Measurements from ENCODE around the gene PGAP6. TPM values are rescaled to one million over a fixed set of nuclear protein-coding genes. Genes with fewer than 3 reads are reported as not detected.
A peak's percentile ranks its signal among the peaks of the same experiment; 100 is the strongest.

The PGAP6 gene
- total and polyA plus RNA-seq, 9 of the 15 experiments (the other 6 are each of a cell fraction or from before 2014, with no cell fraction given): 0.45 to 50.2 (median 39.3) TPM

DNA sequence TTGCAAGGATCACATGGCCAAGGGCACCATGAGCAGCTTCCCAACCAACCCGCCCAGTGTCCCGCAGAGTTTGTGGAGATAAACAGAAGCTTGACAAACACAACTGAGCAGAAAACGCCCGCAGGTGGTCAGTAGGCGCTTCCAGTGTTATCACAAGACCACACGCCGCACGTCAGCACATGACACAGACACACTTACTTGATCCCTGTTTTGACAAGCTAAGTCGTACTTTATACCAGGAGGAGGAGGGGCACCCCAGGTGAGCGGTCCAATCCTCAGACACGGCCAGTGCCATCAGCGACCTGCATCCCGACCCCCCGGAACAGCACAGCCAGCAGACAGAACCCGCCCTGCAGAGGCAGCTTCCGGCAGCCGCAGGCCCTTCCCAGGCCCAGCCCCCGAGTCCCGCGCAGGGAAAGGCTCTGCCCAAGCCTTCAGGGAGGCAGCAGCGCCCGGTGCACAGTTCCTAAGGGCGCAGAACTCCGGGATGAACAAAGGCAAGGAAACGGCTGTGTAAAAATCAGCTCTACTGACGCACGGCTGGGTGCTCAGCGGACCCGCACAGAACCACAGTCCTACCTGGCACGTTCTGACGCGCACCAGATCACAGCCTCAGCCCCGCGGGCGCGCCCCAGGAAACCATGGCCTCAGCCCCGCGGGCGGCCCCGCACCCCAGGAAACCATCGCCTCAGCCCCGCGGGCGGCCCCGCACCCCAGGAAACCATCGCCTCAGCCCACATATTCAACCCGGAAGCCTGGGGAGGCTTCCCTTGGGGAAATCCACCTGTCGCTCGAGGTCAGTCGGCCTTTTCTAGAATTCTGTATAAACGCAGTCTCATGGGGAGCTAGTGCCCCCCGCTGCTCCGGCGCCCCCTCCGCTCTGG, 57.1 kb downstream of the PGAP6 start (continued):
- TF ChIP-seq PML (IDR thresholded peaks at IDR 0.05; ENCODE audit: low read length) (peak; percentile 80), ZNF766 (CRISPR knock-in tag; conservative IDR thresholded peaks at IDR 0.05) (peak; percentile 15; the same call in 1 of the 2 replicates), MYNN (IDR thresholded peaks at IDR 0.05) (peak; percentile 69), MYNN (CRISPR knock-in tag; IDR thresholded peaks at IDR 0.05) (no peak), ETV5 (CRISPR knock-in tag; IDR thresholded peaks at IDR 0.05; ENCODE audit: low read depth) (peak; percentile 65; the same call in 1 of the 2 replicates), CCNT2 (IDR thresholded peaks at IDR 0.05; ENCODE audit: borderline replicate concordance, extremely low read depth, insufficient read length, low read depth, low read length) (peak; percentile 72), ZNF212 (CRISPR knock-in tag; IDR thresholded peaks at IDR 0.05) (no peak), ZNF561 (CRISPR knock-in tag; conservative IDR thresholded peaks at IDR 0.05) (no peak), SMAD4 (CRISPR knock-in tag; conservative IDR thresholded peaks at IDR 0.05) (peak; percentile 87), FOXJ2 (tag; IDR thresholded peaks at IDR 0.05) (peak; percentile 75), SMARCC2 (IDR thresholded peaks at IDR 0.05; ENCODE audit: low read depth) (peak; percentile 32; the same call in 1 of the 2 replicates), ZNF583 (CRISPR knock-in tag; IDR thresholded peaks at IDR 0.05) (no peak), FOXA1 (IDR thresholded peaks at IDR 0.05; ENCODE audit: borderline replicate concordance) (no peak), DDX20 (tag; IDR thresholded peaks at IDR 0.05; ENCODE audit: low read depth) (no peak), ATF1 (CRISPR knock-in tag; IDR thresholded peaks at IDR 0.05) (no peak), ATF1 (tag; IDR thresholded peaks at IDR 0.05) (peak; percentile 92)
- TF ChIP-seq, protein P1, sequence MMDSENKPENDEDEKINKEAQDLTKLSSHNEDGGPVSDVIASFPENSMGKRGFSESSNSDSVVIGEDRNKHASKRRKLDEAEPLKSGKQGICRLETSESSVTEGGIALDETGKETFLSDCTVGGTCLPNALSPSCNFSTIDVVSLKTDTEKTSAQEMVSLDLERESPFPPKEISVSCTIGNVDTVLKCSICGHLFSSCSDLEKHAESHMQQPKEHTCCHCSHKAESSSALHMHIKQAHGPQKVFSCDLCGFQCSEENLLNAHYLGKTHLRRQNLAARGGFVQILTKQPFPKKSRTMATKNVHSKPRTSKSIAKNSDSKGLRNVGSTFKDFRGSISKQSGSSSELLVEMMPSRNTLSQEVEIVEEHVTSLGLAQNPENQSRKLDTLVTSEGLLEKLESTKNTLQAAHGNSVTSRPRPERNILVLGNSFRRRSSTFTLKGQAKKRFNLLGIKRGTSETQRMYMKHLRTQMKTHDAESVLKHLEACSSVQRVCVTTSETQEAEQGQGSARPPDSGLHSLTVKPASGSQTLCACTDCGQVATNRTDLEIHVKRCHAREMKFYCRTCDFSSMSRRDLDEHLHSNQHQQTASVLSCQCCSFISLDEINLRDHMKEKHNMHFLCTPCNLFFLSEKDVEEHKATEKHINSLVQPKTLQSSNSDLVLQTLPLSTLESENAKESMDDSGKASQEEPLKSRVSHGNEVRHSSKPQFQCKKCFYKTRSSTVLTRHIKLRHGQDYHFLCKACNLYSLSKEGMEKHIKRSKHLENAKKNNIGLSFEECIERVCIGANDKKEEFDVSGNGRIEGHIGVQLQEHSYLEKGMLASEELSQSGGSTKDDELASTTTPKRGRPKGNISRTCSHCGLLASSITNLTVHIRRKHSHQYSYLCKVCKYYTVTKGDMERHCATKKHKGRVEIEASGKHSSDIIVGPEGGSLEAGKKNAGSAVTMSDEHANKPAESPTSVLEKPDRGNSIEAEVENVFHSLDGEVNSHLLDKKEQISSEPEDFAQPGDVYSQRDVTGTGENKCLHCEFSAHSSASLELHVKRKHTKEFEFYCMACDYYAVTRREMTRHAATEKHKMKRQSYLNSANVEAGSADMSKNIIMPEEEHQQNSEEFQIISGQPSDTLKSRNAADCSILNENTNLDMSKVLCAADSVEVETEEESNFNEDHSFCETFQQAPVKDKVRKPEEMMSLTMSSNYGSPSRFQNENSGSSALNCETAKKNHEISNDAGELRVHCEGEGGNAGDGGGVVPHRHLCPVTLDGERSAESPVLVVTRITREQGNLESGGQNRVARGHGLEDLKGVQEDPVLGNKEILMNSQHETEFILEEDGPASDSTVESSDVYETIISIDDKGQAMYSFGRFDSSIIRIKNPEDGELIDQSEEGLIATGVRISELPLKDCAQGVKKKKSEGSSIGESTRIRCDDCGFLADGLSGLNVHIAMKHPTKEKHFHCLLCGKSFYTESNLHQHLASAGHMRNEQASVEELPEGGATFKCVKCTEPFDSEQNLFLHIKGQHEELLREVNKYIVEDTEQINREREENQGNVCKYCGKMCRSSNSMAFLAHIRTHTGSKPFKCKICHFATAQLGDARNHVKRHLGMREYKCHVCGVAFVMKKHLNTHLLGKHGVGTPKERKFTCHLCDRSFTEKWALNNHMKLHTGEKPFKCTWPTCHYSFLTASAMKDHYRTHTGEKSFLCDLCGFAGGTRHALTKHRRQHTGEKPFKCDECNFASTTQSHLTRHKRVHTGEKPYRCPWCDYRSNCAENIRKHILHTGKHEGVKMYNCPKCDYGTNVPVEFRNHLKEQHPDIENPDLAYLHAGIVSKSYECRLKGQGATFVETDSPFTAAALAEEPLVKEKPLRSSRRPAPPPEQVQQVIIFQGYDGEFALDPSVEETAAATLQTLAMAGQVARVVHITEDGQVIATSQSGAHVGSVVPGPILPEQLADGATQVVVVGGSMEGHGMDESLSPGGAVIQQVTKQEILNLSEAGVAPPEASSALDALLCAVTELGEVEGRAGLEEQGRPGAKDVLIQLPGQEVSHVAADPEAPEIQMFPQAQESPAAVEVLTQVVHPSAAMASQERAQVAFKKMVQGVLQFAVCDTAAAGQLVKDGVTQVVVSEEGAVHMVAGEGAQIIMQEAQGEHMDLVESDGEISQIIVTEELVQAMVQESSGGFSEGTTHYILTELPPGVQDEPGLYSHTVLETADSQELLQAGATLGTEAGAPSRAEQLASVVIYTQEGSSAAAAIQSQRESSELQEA (IDR thresholded peaks at IDR 0.05; ENCODE audit: low read depth): no peak
- TF ChIP-seq, protein P2, sequence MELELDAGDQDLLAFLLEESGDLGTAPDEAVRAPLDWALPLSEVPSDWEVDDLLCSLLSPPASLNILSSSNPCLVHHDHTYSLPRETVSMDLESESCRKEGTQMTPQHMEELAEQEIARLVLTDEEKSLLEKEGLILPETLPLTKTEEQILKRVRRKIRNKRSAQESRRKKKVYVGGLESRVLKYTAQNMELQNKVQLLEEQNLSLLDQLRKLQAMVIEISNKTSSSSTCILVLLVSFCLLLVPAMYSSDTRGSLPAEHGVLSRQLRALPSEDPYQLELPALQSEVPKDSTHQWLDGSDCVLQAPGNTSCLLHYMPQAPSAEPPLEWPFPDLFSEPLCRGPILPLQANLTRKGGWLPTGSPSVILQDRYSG (tag; conservative IDR thresholded peaks at IDR 0.05; ENCODE audit: low read depth): no peak

All from K562 (cell line).